GM19372 (cell line): ENCODE results near the gene GCFC2.

Experiments used
- ATAC-seq: cut with Tn5 transposase; IDR thresholded peaks from one replicate; pipeline ENCODE4 v1.9.1; 2021; ENCODE audit warnings: mild to moderate bottlenecking, low read depth, moderate library complexity; ENCODE audit not compliant: unreplicated experiment

The GCFC2 gene

DNA sequence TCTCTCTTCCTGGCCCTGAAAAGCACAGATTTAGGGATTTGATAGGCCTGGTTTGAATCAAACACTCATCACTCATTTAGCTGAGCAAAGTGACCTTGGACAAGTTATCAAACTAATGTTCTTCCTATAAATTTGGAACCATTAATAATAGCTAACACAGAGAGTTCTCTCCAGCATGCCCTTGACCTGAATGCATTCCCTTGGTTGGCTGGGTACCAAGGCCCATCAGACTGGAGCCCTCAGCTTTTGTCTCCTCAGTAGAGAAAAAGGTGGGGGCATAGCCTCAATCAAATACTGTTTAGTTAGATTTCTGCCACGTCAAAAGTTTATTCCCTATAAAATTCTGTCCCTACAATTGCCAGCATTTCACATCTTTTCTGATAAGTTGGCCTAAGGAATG lies 77.9 kb downstream of the GCFC2 start:
- no peak for ATAC-seq

DNA sequence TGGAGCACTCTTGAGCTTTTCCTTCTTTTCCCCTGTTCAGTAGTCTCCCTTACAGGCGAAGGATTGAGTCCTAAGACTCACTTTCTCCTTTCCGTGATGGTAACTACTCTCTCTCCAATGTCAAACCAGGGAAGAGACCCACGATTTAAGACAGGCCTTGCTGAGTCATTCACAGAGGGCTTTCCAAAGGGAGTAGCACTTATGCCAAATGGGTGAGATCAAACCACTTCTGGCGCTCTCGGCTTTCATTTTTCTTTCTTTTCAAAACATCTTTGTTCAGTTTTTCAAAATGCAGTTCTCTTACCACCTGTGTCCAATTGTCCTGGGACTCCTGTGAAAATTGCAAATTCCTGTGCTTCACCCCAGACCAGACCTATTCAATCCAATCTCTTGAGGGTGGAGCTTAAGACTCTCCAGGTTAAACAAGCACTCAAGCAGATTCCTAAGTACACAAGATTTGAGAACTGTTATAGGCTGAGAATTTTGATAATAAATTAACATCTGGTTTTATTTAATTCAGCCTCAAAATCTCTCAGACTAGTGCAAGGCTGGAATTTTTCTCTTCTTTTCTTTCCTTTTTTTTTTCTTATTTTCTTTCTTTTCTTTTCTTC lies 78.5 kb downstream of the GCFC2 start:
- ATAC-seq = no peak

DNA sequence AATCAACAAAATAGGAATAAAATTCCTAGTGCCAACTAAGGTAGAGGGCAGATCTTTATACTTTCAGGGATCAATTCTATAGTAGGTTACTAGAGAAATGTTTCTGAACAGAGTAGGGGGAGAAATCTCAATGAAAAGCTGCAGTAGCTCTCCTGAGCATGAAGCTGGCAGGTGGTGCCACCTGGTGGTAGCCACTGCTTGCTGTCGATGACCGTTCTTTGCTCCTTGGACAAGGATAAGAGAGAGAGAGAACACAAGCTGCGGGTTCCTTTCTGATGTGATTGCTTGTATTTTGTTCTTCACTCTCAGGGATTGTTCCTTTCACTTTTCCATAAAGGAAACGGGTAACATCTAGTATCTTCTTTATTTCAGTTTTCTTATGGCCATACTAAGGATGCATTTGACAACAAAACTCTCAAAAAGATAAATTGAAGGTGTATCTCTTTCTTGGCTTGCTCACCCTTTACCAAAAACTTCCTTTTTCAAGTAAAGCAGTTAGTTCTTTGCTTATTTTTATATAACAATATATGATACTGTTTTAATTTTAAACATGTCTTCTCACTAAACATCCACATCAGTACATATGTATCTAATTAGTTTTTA lies 82.7 kb downstream of the GCFC2 start:
- ATAC-seq = peak; percentile 83

DNA sequence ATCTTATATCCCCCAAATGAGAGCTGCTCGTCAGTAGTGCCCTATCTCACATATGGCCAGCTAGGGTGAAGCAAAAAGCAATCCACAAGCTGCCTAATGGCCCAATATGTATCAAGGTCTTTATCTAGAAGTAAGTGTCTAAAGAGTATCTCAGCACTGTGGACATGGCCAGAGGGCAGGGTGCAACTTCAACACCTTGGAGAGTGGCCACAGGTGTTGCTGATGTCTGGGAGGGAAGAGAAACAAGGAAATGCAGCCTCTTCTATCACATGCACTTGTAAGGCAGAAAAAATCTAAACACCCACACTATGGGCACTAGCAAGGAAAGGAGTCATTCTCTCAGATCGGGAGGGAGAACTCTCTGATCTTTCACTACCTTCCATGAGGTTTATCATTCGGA lies 87.8 kb downstream of the GCFC2 start:
- no peak for ATAC-seq

DNA sequence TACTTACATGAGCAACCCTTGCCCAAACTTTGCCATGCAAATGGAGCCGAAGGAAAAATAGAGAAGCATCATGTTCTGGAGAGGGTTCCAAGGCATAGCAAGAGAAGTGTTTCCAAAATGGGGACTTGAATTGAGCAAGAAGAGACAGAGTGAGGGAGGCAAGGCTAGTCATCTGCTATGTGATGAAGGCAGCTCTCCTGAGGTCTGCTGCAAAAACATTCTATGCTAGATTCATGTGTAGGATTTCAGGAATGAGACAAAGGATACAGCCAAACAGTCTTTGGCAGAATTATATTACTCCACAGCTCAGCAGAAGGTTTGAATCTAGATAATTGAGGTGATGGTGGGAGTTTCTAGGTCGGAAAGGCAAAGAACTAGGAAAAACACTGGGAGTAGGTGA lies 88.2 kb downstream of the GCFC2 start:
- no peak for ATAC-seq

DNA sequence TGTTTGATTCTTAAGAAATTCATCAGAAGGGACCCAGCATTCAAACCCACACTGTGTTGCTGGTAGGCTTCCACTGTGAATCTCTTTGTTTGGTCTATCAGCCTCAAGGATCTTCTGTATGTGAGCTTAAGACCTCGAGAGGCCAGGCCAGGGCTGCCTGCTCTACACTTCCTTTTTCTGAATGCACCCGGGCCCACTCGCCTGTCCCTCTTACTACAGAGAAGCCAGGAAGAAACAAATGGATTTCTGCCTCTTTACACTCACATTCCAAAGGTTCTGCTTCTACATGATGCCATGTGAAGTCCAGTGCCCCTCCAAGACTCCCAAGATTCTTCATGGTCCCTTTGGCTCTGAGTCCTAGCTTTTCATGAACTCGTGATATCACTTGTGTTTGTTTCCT lies 89.5 kb downstream of the GCFC2 start:
- ATAC-seq = no peak

DNA sequence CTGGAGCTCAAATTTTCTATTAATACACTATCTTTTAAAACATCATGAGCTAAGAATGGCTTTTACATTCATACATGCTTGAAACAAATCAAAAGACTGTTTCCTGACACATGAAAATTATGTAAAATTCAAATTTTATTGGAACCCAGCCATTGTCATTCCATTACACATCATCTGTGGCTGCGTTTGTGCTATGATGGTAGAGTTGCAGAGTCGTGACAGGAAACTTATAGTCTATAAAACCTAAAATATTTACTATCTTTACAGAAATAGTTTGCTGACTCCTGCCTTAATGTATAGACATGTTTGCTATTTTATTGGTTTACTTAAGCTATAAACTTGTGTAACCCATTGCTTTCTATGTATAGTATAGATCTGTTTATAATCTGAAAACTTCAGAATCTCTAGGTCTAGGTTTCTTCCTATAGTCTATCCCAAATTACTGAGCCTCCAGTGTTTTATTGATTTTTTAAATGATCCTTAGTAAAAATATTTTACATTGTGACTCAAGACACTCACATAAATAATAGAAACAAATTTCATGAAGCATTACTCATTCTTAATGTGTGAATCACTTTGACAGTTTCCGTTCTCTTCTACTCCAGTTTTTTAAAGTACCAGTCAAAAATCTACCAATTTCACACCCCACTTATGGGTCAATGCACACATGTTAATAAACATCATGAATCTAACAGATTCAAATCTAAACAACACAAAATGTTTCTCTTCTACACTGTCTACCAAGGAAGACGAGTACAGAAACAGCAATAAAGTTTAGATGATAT lies 90.6 kb downstream of the GCFC2 start:
- no peak for ATAC-seq

DNA sequence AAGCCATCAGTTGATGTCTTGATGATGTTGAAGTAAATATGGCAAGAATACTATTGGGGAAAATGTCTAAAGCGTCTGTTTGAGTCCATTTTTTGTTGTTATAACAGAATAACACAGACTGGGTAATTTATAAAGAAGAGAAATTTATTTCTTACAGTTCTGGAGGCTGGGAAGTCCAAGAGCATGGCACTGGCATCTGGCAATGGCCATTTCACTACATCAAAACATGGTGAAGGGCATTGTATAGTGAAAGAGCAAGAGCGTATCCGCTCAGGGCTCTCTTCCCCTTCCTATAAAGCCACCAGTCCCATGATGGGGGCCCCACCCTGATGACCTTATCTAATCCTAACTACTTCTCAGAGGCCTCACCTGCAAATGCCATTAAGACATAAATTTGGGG lies 93.8 kb downstream of the GCFC2 start:
- ATAC-seq = no peak

DNA sequence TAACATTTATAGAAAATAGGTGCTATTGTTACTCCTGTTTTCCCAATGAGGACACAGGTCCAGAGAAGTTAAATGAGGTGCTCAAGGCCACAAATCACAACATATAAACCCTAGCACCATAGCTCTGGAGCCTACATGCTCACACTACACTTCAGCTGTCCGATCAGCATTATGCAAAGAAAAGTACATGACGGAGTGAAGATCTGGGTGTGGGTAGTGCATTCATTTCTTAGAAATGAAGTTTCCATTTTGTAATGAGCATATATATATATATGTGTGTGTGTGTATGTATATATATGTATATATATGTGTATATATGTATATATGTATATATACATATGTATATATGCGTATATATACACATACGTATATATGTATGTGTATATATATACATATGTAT lies 94.3 kb downstream of the GCFC2 start:
- ATAC-seq = no peak

DNA sequence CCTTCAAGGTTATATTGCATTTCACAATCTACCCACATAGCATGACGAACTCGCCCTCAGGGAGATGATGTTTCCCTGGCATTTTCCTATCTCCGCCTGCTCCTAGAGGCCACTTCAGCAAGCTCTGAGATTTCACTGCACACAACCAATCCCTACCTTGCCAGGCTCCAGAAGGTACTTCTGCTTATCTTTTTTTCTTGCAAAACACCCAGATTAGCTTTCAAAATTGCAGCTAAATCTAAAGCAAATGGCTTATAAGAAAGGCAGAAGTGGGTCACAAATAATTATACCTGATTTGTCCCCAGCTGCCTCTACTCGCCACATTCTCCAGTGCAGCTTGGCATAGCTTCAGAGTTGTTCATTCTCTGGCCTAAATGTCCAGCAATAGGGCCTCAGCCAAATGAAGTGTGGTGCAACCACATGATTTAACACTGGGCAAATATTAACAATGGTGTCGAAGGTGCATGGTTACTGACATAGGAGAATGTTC lies 96.5 kb downstream of the GCFC2 start:
- no peak for ATAC-seq

DNA sequence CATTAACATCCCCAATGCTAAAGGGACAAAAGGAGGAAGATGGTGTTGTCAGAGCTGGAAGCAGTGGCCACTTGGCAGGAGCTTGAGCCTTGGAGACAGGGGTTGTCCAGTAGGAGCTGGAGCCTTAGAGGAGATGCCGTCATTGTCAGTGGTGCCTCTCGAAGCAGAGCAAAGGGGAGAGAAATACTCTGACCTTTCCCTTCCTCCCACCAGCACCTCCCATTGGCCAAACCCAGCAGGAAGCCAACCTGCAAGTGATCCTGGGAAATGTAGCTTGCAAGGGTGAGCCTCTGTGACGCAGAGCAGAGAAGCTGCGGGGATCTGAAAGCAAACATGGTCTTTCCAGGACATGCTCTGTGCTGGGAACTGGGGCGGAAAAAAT lies 97.9 kb downstream of the GCFC2 start:
- ATAC-seq = no peak
